Muscle layer of duodenum (tissue), 2 donors: ENCODE results near the gene ABCA3.
"Not testable (repeated sequence)": the region's sequence is repeated elsewhere in the genome, so short reads cannot be mapped to it uniquely, and the experiment has no call there.

ENCODE experiments used
- H3K27ac ChIP-seq: one replicate; pipeline ENCODE4 v1.7.0; 2013; ENCODE audit warnings: mild to moderate bottlenecking, low read length
- H3K27me3 ChIP-seq: one replicate; pipeline ENCODE4 v1.7.0; 2013; ENCODE audit warnings: low read depth, mild to moderate bottlenecking, control low read depth, low read length
- H3K36me3 ChIP-seq, 2 donors: one replicate each; pipeline ENCODE4 v1.7.0; 2013; ENCODE audit warnings: low read length in 2 of 2, control low read depth in 1 of 2, mild to moderate bottlenecking in 1 of 2; ENCODE audit not compliant: insufficient read depth in 2 of 2, control insufficient read depth in 1 of 2
- H3K4me1 ChIP-seq, 2 donors: one replicate each; pipeline ENCODE4 v1.7.0; 2013; ENCODE audit warnings: low read length in 2 of 2, mild to moderate bottlenecking in 2 of 2, control low read depth in 1 of 2, moderate library complexity in 1 of 2; ENCODE audit not compliant: insufficient read depth in 2 of 2, control insufficient read depth in 1 of 2
- H3K4me3 ChIP-seq, 2 donors: one replicate each; pipeline ENCODE4 v1.7.0; 2013; ENCODE audit warnings: low read length in 2 of 2, low read depth in 1 of 2, mild to moderate bottlenecking in 1 of 2
- H3K9me3 ChIP-seq, 2 donors: one replicate each; pipeline ENCODE4 v1.7.0; 2013; ENCODE audit warnings: low read length in 2 of 2, control low read depth in 1 of 2, mild to moderate bottlenecking in 1 of 2; ENCODE audit not compliant: control insufficient read depth in 1 of 2
- donor health status: healthy.

Gene ABCA3

GRCh38 chr16:2276368-2277195 lies 63.9 kb downstream of the ABCA3 start:
- no peak overlapping the region for H3K4me3 ChIP-seq
- H3K4me1 ChIP-seq, result no peaks in the 10 kb centered on the region
- no peaks in the 10 kb centered on the region for H3K27me3 ChIP-seq
- peaks cover 0 to 48% of the 10 kb centered on the region in 2 donors for H3K36me3 ChIP-seq
- H3K27ac ChIP-seq, result no peak overlapping the region
- no peaks in the 10 kb centered on the region for H3K9me3 ChIP-seq

DNA sequence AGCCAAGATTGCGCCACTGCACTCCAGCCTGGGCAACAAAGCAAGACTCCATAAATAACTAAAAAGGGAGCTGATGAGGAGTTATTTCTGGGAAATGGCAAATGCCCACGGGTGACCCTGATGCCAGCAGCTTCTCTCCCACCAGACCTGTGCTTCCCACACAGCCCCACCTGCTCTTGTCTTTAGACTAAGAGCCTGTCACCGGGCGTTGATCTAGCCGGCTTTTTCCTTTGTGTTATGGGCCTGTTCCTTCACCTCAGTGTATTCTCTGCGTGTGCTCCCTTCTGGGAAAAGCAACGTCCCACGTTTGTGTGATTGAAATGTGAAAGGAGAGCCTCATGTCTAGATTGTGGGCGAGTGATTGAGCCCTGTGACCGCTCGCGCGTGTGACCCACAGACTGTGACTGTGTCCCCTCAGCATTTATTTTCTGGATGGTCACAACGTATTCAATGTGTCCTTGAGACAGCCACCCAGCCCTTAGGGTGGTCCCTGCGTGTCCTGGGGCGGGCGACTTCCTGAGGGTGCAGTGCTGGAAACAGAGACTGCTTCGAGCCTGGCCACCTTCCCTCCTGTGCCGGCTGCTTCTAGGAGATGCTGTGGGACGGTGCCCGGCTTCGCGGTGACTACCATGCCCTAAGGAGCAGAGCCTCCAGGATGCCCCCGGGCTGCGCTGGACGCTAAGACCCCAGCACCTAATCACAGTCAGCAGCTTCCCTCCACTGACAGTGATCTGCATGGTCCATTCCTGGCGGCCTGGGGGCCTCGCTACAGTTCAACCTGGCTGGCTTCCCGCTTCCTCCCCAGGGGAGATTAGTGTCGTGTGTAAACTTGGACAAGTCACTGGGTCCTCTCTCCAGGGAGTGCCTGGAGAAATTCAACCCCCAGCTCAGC lies 64.8 kb downstream of the ABCA3 start:
- peaks cover 0 to 40% of the 10 kb centered on the region in 2 donors for H3K36me3 ChIP-seq
- H3K27ac ChIP-seq, result no peak overlapping the region

GRCh38 chr16:2273931-2274330 lies 66.6 kb downstream of the ABCA3 start:
- no peaks in the 10 kb centered on the region for H3K27me3 ChIP-seq
- peaks cover 0 to 27% of the 10 kb centered on the region in 2 donors for H3K36me3 ChIP-seq
- H3K4me3 ChIP-seq, result no peak overlapping the region
- H3K4me1 ChIP-seq, result peaks cover 6 to 13% of the 10 kb centered on the region in 2 donors
- no peaks in the 10 kb centered on the region for H3K9me3 ChIP-seq
- H3K27ac ChIP-seq, result no peak overlapping the region

More for the DNA sequence above, 64.8 kb downstream of the ABCA3 start:
- Histone ChIP-seq H3K4me3 (no peak overlapping the region), H3K4me1 (no peaks in the 10 kb centered on the region), H3K27me3 (no peaks in the 10 kb centered on the region), H3K9me3 (no peaks in the 10 kb centered on the region)

DNA sequence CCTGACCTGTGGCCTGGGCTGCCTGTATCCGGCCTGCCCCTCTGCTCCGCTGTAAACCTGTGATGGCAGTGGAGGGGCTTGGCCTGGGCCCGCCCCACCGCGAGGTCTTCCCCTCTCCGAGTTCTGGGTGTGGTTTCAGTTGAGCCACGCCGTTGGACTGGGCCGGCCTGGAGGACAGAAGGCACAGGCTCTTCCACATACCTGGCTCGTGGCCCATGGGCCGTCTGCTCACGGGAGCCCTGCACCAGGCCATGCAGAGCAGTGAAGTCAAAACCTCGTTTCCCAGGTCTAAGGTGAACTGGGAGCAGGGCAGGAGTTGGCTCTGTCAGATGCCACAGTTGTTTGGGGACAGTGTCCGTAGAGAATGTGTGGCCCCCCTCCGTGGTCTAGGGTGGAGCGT lies 67.0 kb downstream of the ABCA3 start:
- no peaks in the 10 kb centered on the region for H3K27me3 ChIP-seq
- no peak overlapping the region for H3K4me3 ChIP-seq
- no peak overlapping the region for H3K27ac ChIP-seq
- H3K36me3 ChIP-seq, result peaks cover 0 to 23% of the 10 kb centered on the region in 2 donors
- no peaks in the 10 kb centered on the region for H3K9me3 ChIP-seq
- H3K4me1 ChIP-seq, result peaks cover 6 to 15% of the 10 kb centered on the region in 2 donors

- H3K9me3 ChIP-seq, result no peaks in the 10 kb centered on the region
- peaks cover 0 to 12% of the 10 kb centered on the region in 2 donors for H3K36me3 ChIP-seq
- no peak overlapping the region for H3K27ac ChIP-seq
- no peak overlapping the region for H3K4me3 ChIP-seq
- peaks cover 6 to 16% of the 10 kb centered on the region in 2 donors for H3K4me1 ChIP-seq
- no peaks in the 10 kb centered on the region for H3K27me3 ChIP-seq
Measured at GRCh38 chr16:2271848-2272461, 68.6 kb downstream of the ABCA3 start.

DNA sequence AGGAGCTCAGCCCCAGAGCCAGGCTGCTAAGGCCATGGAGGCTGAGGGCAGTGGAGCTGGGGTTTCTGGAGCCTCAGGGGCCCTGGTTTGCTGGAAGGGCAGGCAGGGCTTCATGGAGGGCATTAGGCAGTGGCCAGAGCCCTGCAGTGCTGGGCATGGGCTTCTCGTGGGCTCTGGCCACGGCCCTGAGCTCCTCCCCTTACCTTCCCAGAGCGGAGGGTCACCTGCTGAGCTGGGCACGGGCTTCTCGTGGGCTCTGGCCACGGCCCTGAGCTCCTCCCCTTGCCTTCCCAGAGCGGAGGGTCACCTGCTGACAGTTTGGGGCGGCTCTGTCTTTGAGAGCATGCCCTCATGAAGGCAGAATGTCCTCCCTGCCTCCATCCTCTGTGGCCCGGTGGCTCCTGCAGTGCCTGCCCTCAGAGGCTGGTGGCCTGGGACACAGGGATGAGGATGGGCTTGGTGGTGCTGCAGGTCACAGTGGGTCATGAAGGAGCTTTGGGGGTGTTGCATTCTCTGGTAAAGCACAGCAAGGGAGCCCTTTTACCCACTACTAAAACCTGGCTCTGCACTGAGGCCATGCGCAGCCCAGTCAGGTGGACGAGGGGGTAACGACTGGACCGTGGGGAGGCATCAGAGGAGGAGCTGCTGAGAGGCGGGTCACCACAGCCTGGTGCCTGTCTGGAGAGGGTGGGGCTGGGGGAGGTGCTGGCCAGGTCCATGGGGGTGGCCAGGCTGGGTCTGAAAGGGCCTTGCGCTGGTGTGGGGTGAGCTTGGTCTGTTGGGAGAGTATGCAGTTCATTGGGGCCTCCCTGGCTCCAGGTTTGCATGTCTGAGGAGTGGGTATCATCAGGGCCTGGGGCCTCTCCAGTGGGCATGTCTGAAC lies 69.7 kb downstream of the ABCA3 start:
- H3K4me1 ChIP-seq, result peaks cover 9 to 27% of the 10 kb centered on the region in 2 donors
- H3K4me3 ChIP-seq, result no peak overlapping the region
- H3K27ac ChIP-seq, result no peak overlapping the region

DNA sequence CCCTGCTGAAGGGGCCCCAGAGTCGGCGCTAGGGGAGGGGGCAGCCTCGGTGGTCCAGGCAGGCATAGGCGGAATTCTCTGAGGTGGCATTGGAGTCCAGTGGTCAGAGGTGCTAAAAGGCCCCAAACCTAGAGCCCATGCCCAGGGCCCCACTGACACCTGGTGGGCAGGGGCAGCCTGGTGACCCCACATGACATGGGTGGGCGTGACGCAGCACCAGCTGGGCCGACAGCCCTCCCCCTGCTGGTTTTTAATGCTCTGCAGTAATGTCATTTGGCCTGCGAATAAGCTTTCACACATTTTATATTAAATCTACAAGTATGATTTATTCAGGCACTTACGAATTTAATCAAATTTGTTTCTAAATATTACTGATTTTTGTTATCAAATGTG lies 70.5 kb downstream of the ABCA3 start:
- Histone ChIP-seq H3K4me3 (no peak overlapping the region), H3K27me3 (no peaks in the 10 kb centered on the region), H3K27ac (no peak overlapping the region), H3K4me1 (peaks cover 9 to 31% of the 10 kb centered on the region in 2 donors), H3K9me3 (no peaks in the 10 kb centered on the region), H3K36me3 (peaks cover 0 to 3% of the 10 kb centered on the region in 2 donors)

More for the DNA sequence above, 69.7 kb downstream of the ABCA3 start:
- no peaks in the 10 kb centered on the region for H3K27me3 ChIP-seq
- no peaks in the 10 kb centered on the region for H3K9me3 ChIP-seq
- peaks cover 0 to 3% of the 10 kb centered on the region in 2 donors for H3K36me3 ChIP-seq

DNA sequence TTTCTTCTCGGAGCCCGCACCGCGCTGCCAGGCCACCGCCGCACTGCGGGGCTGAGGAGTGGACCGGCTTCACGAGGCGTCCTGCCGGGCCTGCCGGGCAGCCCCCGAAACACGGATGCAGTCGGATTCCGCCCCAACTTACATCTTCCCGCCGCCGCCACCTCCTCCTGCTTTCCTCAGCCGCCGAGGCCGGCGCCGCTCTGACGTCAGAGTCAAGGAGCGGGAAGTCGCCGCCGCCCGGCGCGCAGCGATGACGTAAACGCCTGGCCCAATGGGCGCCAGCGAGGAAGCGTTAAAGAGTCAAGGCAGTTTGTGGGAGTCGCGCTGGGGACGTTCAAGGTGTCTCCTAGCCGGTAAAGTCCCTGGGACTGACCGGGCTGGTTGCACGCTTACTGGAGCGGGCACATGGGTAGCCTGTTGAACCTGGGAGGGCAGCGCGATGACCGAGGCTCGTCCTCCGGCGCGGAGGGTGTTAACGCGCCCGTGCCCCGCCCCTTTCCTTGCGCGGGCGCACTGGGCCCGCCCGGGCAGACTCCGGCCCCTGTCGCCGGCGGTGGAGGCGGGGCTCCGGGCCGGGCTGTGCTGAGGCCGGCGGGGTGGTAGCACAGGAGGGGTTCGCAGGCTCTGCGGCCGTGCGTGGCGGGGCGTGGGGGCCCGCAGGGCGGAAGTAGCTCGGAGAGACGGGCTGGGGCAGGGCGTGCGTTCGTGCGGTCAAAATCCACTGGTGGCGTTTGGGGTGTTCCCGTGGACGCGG lies 72.4 kb downstream of the ABCA3 start, which contains the start of gene RNPS1:
Gene RNPS1 (minus strand): TSS at position 214 of the 754 bp plus-strand sequence. CDS start 3,483 bp downstream, outside the sequence.
- Histone ChIP-seq H3K9me3 (no peaks in the 10 kb centered on the region), H3K27ac (peak within 1 kb of the TSS; percentile 96), H3K4me3 (peak within 1 kb of the TSS; percentile 61 to 95), H3K27me3 (no peaks in the 10 kb centered on the region), H3K36me3 (peaks cover 9% of the 10 kb centered on the region in 2 donors), H3K4me1 (peaks cover 9 to 31% of the 10 kb centered on the region in 2 donors)

- peak overlapping the region; percentile 96 for H3K27ac ChIP-seq
Measured at GRCh38 chr16:2267505-2267912, 73.0 kb downstream of the ABCA3 start.

DNA sequence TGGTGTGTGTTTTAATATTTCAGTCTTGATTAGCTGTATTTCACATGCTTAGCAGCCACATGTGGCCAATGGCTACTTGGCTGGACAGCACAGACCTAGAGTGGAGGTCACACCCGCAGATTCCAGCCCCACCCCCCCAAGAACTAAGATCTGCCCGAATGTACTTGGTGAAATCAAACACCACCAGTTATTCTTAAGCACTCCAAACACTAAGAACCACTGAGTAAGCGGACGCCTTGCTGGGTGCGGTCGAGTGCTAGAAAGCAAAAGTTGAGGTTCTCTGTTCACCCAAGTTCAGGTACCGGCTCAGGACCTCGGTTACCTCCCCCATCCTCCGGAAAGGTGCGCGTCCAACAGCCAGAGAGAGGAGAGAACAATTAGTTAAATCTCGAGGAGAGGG lies 73.6 kb downstream of the ABCA3 start:
- H3K27me3 ChIP-seq, H3K27ac ChIP-seq, H3K9me3 ChIP-seq: not testable (repeated sequence)
- H3K36me3 ChIP-seq, result peaks cover 21% of the 10 kb centered on the region in 2 donors
- H3K4me1 ChIP-seq, result peaks cover 9 to 31% of the 10 kb centered on the region in 2 donors
- peak overlapping the region; percentile 50 to 95 for H3K4me3 ChIP-seq

More at GRCh38 chr16:2267505-2267912, 73.0 kb downstream of the ABCA3 start:
- not testable (repeated sequence) for H3K27me3 ChIP-seq, H3K9me3 ChIP-seq
- Histone ChIP-seq H3K4me1 (peaks cover 9 to 31% of the 10 kb centered on the region in 2 donors), H3K36me3 (peaks cover 14 to 15% of the 10 kb centered on the region in 2 donors), H3K4me3 (peak overlapping the region; percentile 61 to 95)
